Suprapubic skin (tissue), 4 donors: ENCODE data around the gene PITX2. TPM values are rescaled to one million over a fixed set of nuclear protein-coding genes. Genes with fewer than 3 reads are reported as not detected.

Experiments used
- DNase-seq, 2 donors: peaks; one replicate each; pipeline ENCODE4 v3.0.0-alpha.2; 2019; ENCODE audit warnings: low spot score in 2 of 2
- H3K27ac ChIP-seq: fragments of 200-600 bp; sonication (generic); one replicate; pipeline ENCODE4 v1.5.1; 2019
- H3K27me3 ChIP-seq: fragments of 200-600 bp; sonication (generic); one replicate; pipeline ENCODE4 v1.5.1; 2019
- H3K36me3 ChIP-seq: fragments of 200-600 bp; sonication (generic); one replicate; pipeline ENCODE4 v1.5.1; 2019
- H3K4me1 ChIP-seq: fragments of 200-600 bp; sonication (generic); one replicate; pipeline ENCODE4 v1.5.1; 2019
- H3K4me3 ChIP-seq: fragments of 200-600 bp; sonication (generic); one replicate; pipeline ENCODE4 v1.5.1; 2019; ENCODE audit warnings: mild to moderate bottlenecking
- H3K9me3 ChIP-seq: fragments of 200-600 bp; sonication (generic); one replicate; pipeline ENCODE4 v1.5.1; 2019
- CTCF ChIP-seq, 2 donors: fragments of 200-600 bp in 1 of 2; fragments of 450-650 bp in 1 of 2; sonication (generic) in 1 of 2; IDR thresholded peaks; one replicate each; pipeline ENCODE4 v1.5.1; 2016 to 2019; ENCODE audit warnings: antibody characterized with exemption in 2 of 2, mild to moderate bottlenecking in 1 of 2, moderate library complexity in 1 of 2
- EP300 ChIP-seq: sonication (generic); formaldehyde crosslinking; IDR thresholded peaks from one replicate; pipeline ENCODE4 v1.6.1; 2017; ENCODE audit warnings: antibody characterized with exemption
- POLR2A ChIP-seq, 2 donors: fragments of 450-650 bp; IDR thresholded peaks; one replicate each; pipeline ENCODE4 v1.6.1; 2017; ENCODE audit warnings: antibody characterized with exemption in 2 of 2, mild to moderate bottlenecking in 2 of 2, moderate library complexity in 2 of 2
- POLR2AphosphoS5 ChIP-seq, 3 donors: sonication (generic); formaldehyde crosslinking; IDR thresholded peaks; one replicate each; pipeline ENCODE4 v1.6.1; 2017; ENCODE audit warnings: antibody characterized with exemption in 3 of 3
- WGBS: methylation state at CpG from one replicate; pipeline ENCODE4 v1.1.5; 2018; 5-methylcytosine and 5-hydroxymethylcytosine counted together
- total RNA-seq, 4 donors: library from RNA; depleted of rRNA; stranded (reverse); fragments of >200 nt; gene quantifications; one replicate each; pipeline ENCODE4 v1.1.0, GENCODE V29; 2016

The PITX2 gene
- total RNA-seq, 4 donors from 2014 or later = 0.48 to 8.3 (median 4.1) TPM

GRCh38 chr4:110666030-110666429 lies 43.2 kb upstream of the PITX2 start:
- no peak for DNase-seq
- 68% methylated on average over 3 of the region's 3 CpGs for WGBS
- no peaks in the 10 kb centered on the region for H3K27me3 ChIP-seq
- no peak overlapping the region for H3K27ac ChIP-seq
- no peaks in the 10 kb centered on the region for H3K9me3 ChIP-seq
- TF ChIP-seq POLR2AphosphoS5 (IDR thresholded peaks at IDR 0.05) (no peak), CTCF (IDR thresholded peaks at IDR 0.05) (no peak), POLR2A (IDR thresholded peaks at IDR 0.05) (no peak), EP300 (no peak)
- H3K4me3 ChIP-seq = no peak overlapping the region
- H3K36me3 ChIP-seq = no peaks in the 10 kb centered on the region
- H3K4me1 ChIP-seq = no peaks in the 10 kb centered on the region

GRCh38 chr4:110663738-110664444 lies 41.0 kb upstream of the PITX2 start:
- Histone ChIP-seq H3K36me3 (no peaks in the 10 kb centered on the region), H3K27ac (no peak overlapping the region), H3K27me3 (peaks cover 3% of the 10 kb centered on the region), H3K9me3 (no peaks in the 10 kb centered on the region), H3K4me3 (no peak overlapping the region), H3K4me1 (no peaks in the 10 kb centered on the region)
- DNase-seq = no peak
- TF ChIP-seq EP300 (no peak), CTCF (IDR thresholded peaks at IDR 0.05) (no peak), POLR2A (IDR thresholded peaks at IDR 0.05) (no peak), POLR2AphosphoS5 (IDR thresholded peaks at IDR 0.05) (no peak)
- 69% methylated on average over 2 of the region's 2 CpGs for WGBS

GRCh38 chr4:110663206-110663605 lies 40.3 kb upstream of the PITX2 start:
- Histone ChIP-seq H3K9me3 (no peaks in the 10 kb centered on the region), H3K27ac (no peak overlapping the region), H3K36me3 (no peaks in the 10 kb centered on the region), H3K27me3 (peaks cover 3% of the 10 kb centered on the region), H3K4me1 (no peaks in the 10 kb centered on the region), H3K4me3 (no peak overlapping the region)
- 70% methylated on average over 1 of the region's 1 CpG for WGBS
- no peak for DNase-seq
- TF ChIP-seq EP300 (no peak), CTCF (IDR thresholded peaks at IDR 0.05) (no peak), POLR2A (IDR thresholded peaks at IDR 0.05) (no peak), POLR2AphosphoS5 (IDR thresholded peaks at IDR 0.05) (no peak)

- Histone ChIP-seq H3K4me1 (no peaks in the 10 kb centered on the region), H3K27ac (no peak overlapping the region), H3K36me3 (no peaks in the 10 kb centered on the region), H3K9me3 (no peaks in the 10 kb centered on the region), H3K27me3 (peaks cover 4% of the 10 kb centered on the region), H3K4me3 (no peak overlapping the region)
- WGBS = 93% methylated on average over 2 of the region's 2 CpGs
- no peak for DNase-seq
- TF ChIP-seq EP300 = no peak
- no peak for TF ChIP-seq POLR2AphosphoS5 (IDR thresholded peaks at IDR 0.05)
- no peak for TF ChIP-seq CTCF (IDR thresholded peaks at IDR 0.05)
- no peak for TF ChIP-seq POLR2A (IDR thresholded peaks at IDR 0.05)
These were observed 37.9 kb upstream of the PITX2 start for GRCh38 chr4:110660755-110661154.

GRCh38 chr4:110654254-110654635 lies 31.4 kb upstream of the PITX2 start:
- H3K27ac ChIP-seq = no peak overlapping the region
- TF ChIP-seq POLR2AphosphoS5 (IDR thresholded peaks at IDR 0.05) = no peak
- TF ChIP-seq POLR2A (IDR thresholded peaks at IDR 0.05) = no peak
- TF ChIP-seq CTCF (IDR thresholded peaks at IDR 0.05) = no peak
- no peak for TF ChIP-seq EP300

More at GRCh38 chr4:110654254-110654635, 31.4 kb upstream of the PITX2 start:
- Histone ChIP-seq H3K9me3 (no peaks in the 10 kb centered on the region), H3K27me3 (peaks cover 6% of the 10 kb centered on the region), H3K36me3 (no peaks in the 10 kb centered on the region), H3K4me1 (no peaks in the 10 kb centered on the region), H3K4me3 (no peak overlapping the region)
- no peak for DNase-seq
